Endothelial cell of umbilical vein (primary cell): Measurements from ENCODE around the gene CCL8. TPM values are rescaled to one million over a fixed set of nuclear protein-coding genes. Genes with fewer than 3 reads are reported as not detected.

Source experiments
- BruUV-seq: library from RNA; stranded (reverse); fragments of 400-500 nt; replicated peaks from 2 replicates; lab custom pipeline; 2021; lab: Mats Ljungman, UMichigan
- CTCF ChIA-PET: fragments of 300-600, 350-600 bp; sonication (Branson Sonifier 250); formaldehyde crosslinking; loops from one replicate; lab custom pipeline; 2021; ENCODE audit warnings: antibody characterized with exemption, inconsistent platforms; lab: Charles Lee
- POLR2A ChIA-PET: fragments of 300-600, 350-600 bp; sonication (Branson Sonifier 250); formaldehyde crosslinking; loops from one replicate; lab custom pipeline; 2021; ENCODE audit warnings: antibody characterized with exemption, inconsistent platforms; lab: Charles Lee
- DNase-seq: peaks from one replicate; pipeline ENCODE4 v3.0.0-alpha.2; 2011; ENCODE audit warnings: low read depth, low spot score
- FAIRE-seq: peaks from 2 replicates; lab custom pipeline; 2011; peaks lifted over from hg19 to GRCh38; lab: Jason Lieb, UNC
- H2AFZ ChIP-seq: 2 replicates; pipeline ENCODE4 v1.6.0; 2012; ENCODE audit warnings: low read depth, low read length, control low read depth, inconsistent platforms
- H3K27ac ChIP-seq: 2 replicates; pipeline ENCODE4 v1.5.1; 2011; ENCODE audit warnings: low read depth, mild to moderate bottlenecking, control low read depth, low read length, moderate library complexity; ENCODE audit not compliant: insufficient read depth
- H3K27me3 ChIP-seq, 2 experiments: 2 replicates each; pipeline versions ENCODE4 v1.6.0 to v1.6.1; 2011; ENCODE audit warnings: low read length in 2 of 2, mixed read lengths in 1 of 2; ENCODE audit not compliant: control insufficient read depth in 2 of 2, insufficient read depth in 2 of 2
- H3K36me3 ChIP-seq, 2 experiments: 2 replicates in 1 of 2; 3 replicates in 1 of 2; pipeline ENCODE4 v1.5.1; 2011; ENCODE audit warnings: low read length in 2 of 2, mild to moderate bottlenecking in 1 of 2, moderate library complexity in 1 of 2; ENCODE audit not compliant: control insufficient read depth in 2 of 2, insufficient read depth in 2 of 2; ENCODE audit errors: extremely low read depth in 1 of 2
- H3K4me1 ChIP-seq: 3 replicates; pipeline ENCODE4 v1.5.1; 2011; ENCODE audit warnings: mild to moderate bottlenecking, low read length; ENCODE audit not compliant: control insufficient read depth, insufficient read depth; ENCODE audit errors: extremely low read depth
- H3K4me2 ChIP-seq: 2 replicates; pipeline ENCODE4 v1.6.1; 2011; ENCODE audit warnings: low read length, control low read depth, mixed read lengths; ENCODE audit not compliant: insufficient read depth
- H3K4me3 ChIP-seq, 3 experiments: fragments of 200-600 bp in 1 of 3; sonication (generic), shearing (Covaris generic) in 1 of 3; replicated peaks in 1 of 3; 2 replicates each; pipeline ENCODE4 v1.5.1; 2011 to 2016; ENCODE audit warnings: control low read depth in 3 of 3, low read length in 3 of 3, mild to moderate bottlenecking in 2 of 3, inconsistent platforms in 1 of 3, low read depth in 1 of 3, moderate library complexity in 1 of 3; ENCODE audit not compliant: insufficient read depth in 1 of 3
- H3K79me2 ChIP-seq: 2 replicates; pipeline ENCODE4 v1.6.0; 2012; ENCODE audit warnings: low read length, inconsistent platforms; ENCODE audit not compliant: control insufficient read depth, insufficient read depth
- H3K9ac ChIP-seq: replicated peaks from 2 replicates; pipeline ENCODE3; 2011; ENCODE audit warnings: low read length, control low read depth; ENCODE audit not compliant: insufficient read depth; ENCODE audit errors: extremely low read depth
- H3K9me1 ChIP-seq: replicated peaks from 3 replicates; pipeline ENCODE4 v1.6.0; 2011; ENCODE audit warnings: mild to moderate bottlenecking, low read length; ENCODE audit not compliant: control insufficient read depth, insufficient read depth; ENCODE audit errors: extremely low read depth
- H3K9me3 ChIP-seq: replicated peaks from 2 replicates; pipeline ENCODE4 v1.5.1; 2012; ENCODE audit warnings: low read length, inconsistent platforms; ENCODE audit not compliant: control insufficient read depth, insufficient read depth
- H4K20me1 ChIP-seq: replicated peaks from 2 replicates; pipeline ENCODE3; 2011; ENCODE audit warnings: mild to moderate bottlenecking, low read length; ENCODE audit not compliant: control insufficient read depth, insufficient read depth; ENCODE audit errors: extremely low read depth
- CTCF ChIP-seq, 2 donors: IDR thresholded peaks; 1 replicate in 1 of 2; 2 replicates in 1 of 2; pipeline ENCODE4 v1.5.1; 2011; ENCODE audit warnings: low read length in 2 of 2, mild to moderate bottlenecking in 2 of 2, moderate library complexity in 2 of 2, control low read depth in 1 of 2, inconsistent platforms in 1 of 2, low read depth in 1 of 2; ENCODE audit not compliant: insufficient read depth in 1 of 2; ENCODE audit errors: extremely low read depth in 1 of 2
- EZH2 ChIP-seq: IDR thresholded peaks from 2 replicates; pipeline ENCODE4 v1.6.1; 2012; ENCODE audit warnings: borderline replicate concordance, low read depth, mild to moderate bottlenecking, moderate library complexity, low read length, inconsistent platforms; ENCODE audit not compliant: severe bottlenecking
- FOS ChIP-seq: IDR thresholded peaks from 2 replicates; pipeline ENCODE4 v1.6.1; 2011; ENCODE audit warnings: mild to moderate bottlenecking, low read length, moderate library complexity, borderline replicate concordance; ENCODE audit not compliant: insufficient read depth
- GATA2 ChIP-seq: IDR thresholded peaks from 2 replicates; pipeline ENCODE4 v1.7.0; 2011; ENCODE audit warnings: low read depth, mild to moderate bottlenecking, moderate library complexity, mixed read lengths, low read length; ENCODE audit not compliant: insufficient read length, insufficient read depth
- JUN ChIP-seq: IDR thresholded peaks from 2 replicates; pipeline ENCODE4 v1.6.1; 2011; ENCODE audit warnings: borderline replicate concordance, low read depth; ENCODE audit not compliant: insufficient read length, insufficient read depth
- MAX ChIP-seq: IDR thresholded peaks from 2 replicates; pipeline ENCODE4 v1.6.1; 2011; ENCODE audit not compliant: insufficient read depth, insufficient read length
- MYC ChIP-seq: IDR thresholded peaks from one replicate; pipeline ENCODE4 v1.6.1; 2011; ENCODE audit warnings: mild to moderate bottlenecking, low read depth, low read length
- POLR2A ChIP-seq: IDR thresholded peaks from 2 replicates; pipeline ENCODE4 v1.6.1; 2012; ENCODE audit warnings: low read depth, mild to moderate bottlenecking, control low read depth, low read length
- POLR2AphosphoS5 ChIP-seq: IDR thresholded peaks from 2 replicates; pipeline ENCODE4 v1.6.1; 2012; ENCODE audit warnings: low read depth, mild to moderate bottlenecking, control low read depth, low read length, moderate library complexity; ENCODE audit not compliant: insufficient read depth
- dilution Hi-C: fragments of 300-500 bp; cut with MboI; formaldehyde crosslinking; loops from one replicate; pipeline ENCODE4 v1.15.0; 2019; ENCODE audit warnings: low sequenced_read_pairs; ENCODE audit not compliant: extremely low pct_ligation_motif_present
- intact Hi-C: fragments of 100-400 bp; cut with micrococcal nuclease; formaldehyde crosslinking; loops from one replicate; pipeline ENCODE4 v1.10.0; 2022
- polyA plus RNA-seq, 4 experiments: library from polyadenylated mRNA; depleted of rRNA in 3 of 4; stranded (reverse) in 3 of 4; unstranded in 1 of 4; fragments of >200 nt; gene quantifications; 2 replicates each; pipeline versions ENCODE4 v1.2.1 to v1.2.3, GENCODE V29; 2011 to 2012; ENCODE audit warnings: missing spikeins in 1 of 4
- total RNA-seq: library from RNA; stranded (reverse); gene quantifications from 2 replicates; pipeline ENCODE4 v1.2.3, GENCODE V29; 2021

The CCL8 gene
- total and polyA plus RNA-seq, 2 donors (not counting 3 experiments of a cell fraction or from before 2014, with no cell fraction given): not detected

GRCh38 chr17:34368196-34368945, 49.1 kb downstream of the CCL8 start:
- intact Hi-C loops (no loop called here), dilution Hi-C loops (no loop called here)
- no peak for TF ChIP-seq CTCF (IDR thresholded peaks at IDR 0.05; ENCODE audit: extremely low read depth in 1 of 2, insufficient read depth in 1 of 2, low read depth in 1 of 2, low read length in 2 of 2)
- no peak for TF ChIP-seq GATA2
- TF ChIP-seq MYC: no peak
- TF ChIP-seq FOS: no peak
- TF ChIP-seq JUN: no peak
- TF ChIP-seq POLR2A: no peak
- TF ChIP-seq EZH2: no peak
- no peak for TF ChIP-seq MAX
- no peak for TF ChIP-seq POLR2AphosphoS5
- H3K36me3 ChIP-seq: no peaks in the 10 kb centered on the region
- H3K9me3 ChIP-seq: no peaks in the 10 kb centered on the region
- CTCF ChIA-PET: interaction anchor here (0.8 to 2.6 kb wide), 5 partner anchors 14 to 197 kb away, joined by 3 to 7 read pairs (median 5); no protein-coding TSS in a partner anchor
- H3K27me3 ChIP-seq: peaks cover 0 to 2% of the 10 kb centered on the region in 2 experiments
- no peak overlapping the region for H3K4me3 ChIP-seq
- peaks cover 8% of the 10 kb centered on the region for H3K4me1 ChIP-seq
- H3K27ac ChIP-seq: no peak overlapping the region
- H3K9ac ChIP-seq: no peak overlapping the region
- H2AFZ ChIP-seq: no peak overlapping the region
- FAIRE-seq (no peak), DNase-seq (no peak)
- POLR2A ChIA-PET: no interaction called here
- no peak overlapping the region for H3K4me2 ChIP-seq
- no TSS peak for BruUV-seq
- no peaks in the 10 kb centered on the region for H3K9me1 ChIP-seq
- H4K20me1 ChIP-seq: no peaks in the 10 kb centered on the region
- H3K79me2 ChIP-seq: no peaks in the 10 kb centered on the region
